ENCODE results near the gene SORL1.

GRCh38 chr11:121488641-121489040 lies 36.5 kb downstream of the SORL1 start:
- TF ChIP-seq TARDBP (IDR thresholded peaks at IDR 0.05), result no peak
- no peak for TF ChIP-seq SP1 (IDR thresholded peaks at IDR 0.05)
- TF ChIP-seq SUZ12 (IDR thresholded peaks at IDR 0.05), result no peak
- TF ChIP-seq BHLHE40 (IDR thresholded peaks at IDR 0.05; ENCODE audit: borderline replicate concordance), result no peak
- no peak for TF ChIP-seq PKNOX1 (IDR thresholded peaks at IDR 0.05)
- TF ChIP-seq FOXM1 (IDR thresholded peaks at IDR 0.05; ENCODE audit: borderline replicate concordance), result no peak
- no peak for TF ChIP-seq FOXA1 (IDR thresholded peaks at IDR 0.05)
- no peak for TF ChIP-seq FOXK2 (IDR thresholded peaks at IDR 0.05)
- no peak for TF ChIP-seq NFRKB (IDR thresholded peaks at IDR 0.05)
- no peak for TF ChIP-seq ARNT (IDR thresholded peaks at IDR 0.05)
- no peak for TF ChIP-seq HDGF (IDR thresholded peaks at IDR 0.05; ENCODE audit: borderline replicate concordance)
- no peak for TF ChIP-seq CTBP1 (IDR thresholded peaks at IDR 0.05; ENCODE audit: borderline replicate concordance)
